ENCODE results near the gene KLK8.

DNA sequence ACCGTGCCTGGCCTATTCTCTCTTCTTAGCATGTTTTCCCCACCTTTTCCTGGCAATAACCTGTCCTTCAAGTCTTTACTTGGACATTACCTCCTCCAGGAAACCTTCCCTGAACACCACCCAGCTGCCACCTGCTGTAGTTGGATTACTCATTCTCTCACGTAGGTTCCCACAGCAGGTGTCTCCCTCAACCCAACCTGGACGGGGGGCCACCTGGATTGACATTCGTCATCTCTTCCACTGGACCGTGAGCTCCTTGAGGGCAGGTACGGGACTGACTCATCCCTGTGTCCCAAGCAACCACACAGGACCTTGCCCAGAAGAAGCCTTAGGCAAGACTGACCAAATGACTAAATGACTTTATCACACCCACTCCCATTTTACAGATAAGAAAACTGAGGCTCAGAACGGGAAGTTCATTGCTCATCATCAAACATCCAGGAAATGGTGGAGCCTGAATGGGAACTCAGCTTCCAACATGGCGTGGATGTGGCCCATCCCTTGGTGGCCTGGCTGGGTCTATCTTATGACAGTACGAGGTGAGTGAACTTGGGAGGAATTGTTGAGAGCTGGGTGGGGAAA lies 28.5 kb downstream of the KLK8 start:
- no peak for TF ChIP-seq EZH2 (IDR thresholded peaks at IDR 0.05)
- no peak for TF ChIP-seq POLR2AphosphoS5 (IDR thresholded peaks at IDR 0.05; ENCODE audit: borderline replicate concordance, low read depth, low read length)
- TF ChIP-seq FOXP2 (optimal IDR thresholded peaks at IDR 0.05; ENCODE audit: control extremely low read depth, extremely low read length, insufficient read depth) = no peak

All from SK-N-MC (cell line).